Right renal pelvis (tissue), 4 donors: ENCODE data around the gene BRD9. TPM values are rescaled to one million over a fixed set of nuclear protein-coding genes. Genes with fewer than 3 reads are reported as not detected.
"Not testable (repeated sequence)": the region's sequence is repeated elsewhere in the genome, so short reads cannot be mapped to it uniquely, and the experiment has no call there.

Experiments used
- DNase-seq, 4 donors: peaks; one replicate each; pipeline ENCODE4 v3.0.0-alpha.2; 2013; ENCODE audit warnings: low read depth in 4 of 4, low spot score in 3 of 4, missing footprints in 1 of 4
- polyA plus RNA-seq, 4 donors: library from polyadenylated mRNA; unstranded; fragments of 120-200 nt; gene quantifications; one replicate each; pipeline ENCODE4 v1.2.1, GENCODE V29; 2013; ENCODE audit not compliant: insufficient read length in 4 of 4

Gene BRD9
- polyA plus RNA-seq, 4 donors = 33.0 to 38.8 (median 36.7) TPM

DNA sequence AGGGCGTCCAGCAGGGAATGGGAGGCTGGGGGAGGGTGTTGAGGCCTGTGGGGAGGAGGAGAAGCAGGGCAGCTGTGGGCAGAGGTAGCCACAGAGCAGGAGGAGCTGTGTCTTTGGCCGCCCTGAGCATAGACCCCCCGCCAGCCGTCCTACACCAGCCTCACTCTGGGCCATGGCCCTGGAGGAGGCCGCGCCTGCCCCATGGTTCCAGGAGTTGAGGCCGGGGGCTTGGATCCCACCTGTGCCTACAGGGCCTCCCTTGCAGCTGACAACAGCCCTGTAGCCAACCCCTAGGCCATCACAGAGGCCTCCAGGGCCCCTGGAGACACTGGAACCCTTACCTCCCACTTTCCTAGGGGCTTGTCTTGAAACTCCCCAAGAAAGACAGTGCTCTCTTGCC is 44.9 kb downstream of the BRD9 start:
- not testable (repeated sequence) for DNase-seq

DNA sequence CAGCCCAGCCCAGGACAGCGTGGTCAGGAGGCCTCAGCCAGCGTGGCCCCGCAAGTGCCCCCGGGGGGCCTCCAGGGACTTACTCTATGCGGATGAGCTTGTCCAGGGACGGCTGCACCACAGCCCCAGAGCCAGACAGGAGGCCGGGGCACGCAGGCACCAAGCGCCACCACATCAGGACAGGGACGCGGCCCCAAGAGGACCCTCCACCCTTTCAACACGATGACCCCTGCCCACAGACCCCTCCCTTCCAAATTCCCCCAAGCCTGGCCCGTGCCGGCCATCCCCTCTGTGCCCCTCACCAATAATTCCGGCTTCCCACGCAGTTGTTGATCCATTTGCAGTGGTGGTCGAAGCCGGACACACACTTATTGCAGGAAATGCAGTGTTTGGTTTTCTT is 45.4 kb downstream of the BRD9 start:
- DNase-seq = not testable (repeated sequence)

DNA sequence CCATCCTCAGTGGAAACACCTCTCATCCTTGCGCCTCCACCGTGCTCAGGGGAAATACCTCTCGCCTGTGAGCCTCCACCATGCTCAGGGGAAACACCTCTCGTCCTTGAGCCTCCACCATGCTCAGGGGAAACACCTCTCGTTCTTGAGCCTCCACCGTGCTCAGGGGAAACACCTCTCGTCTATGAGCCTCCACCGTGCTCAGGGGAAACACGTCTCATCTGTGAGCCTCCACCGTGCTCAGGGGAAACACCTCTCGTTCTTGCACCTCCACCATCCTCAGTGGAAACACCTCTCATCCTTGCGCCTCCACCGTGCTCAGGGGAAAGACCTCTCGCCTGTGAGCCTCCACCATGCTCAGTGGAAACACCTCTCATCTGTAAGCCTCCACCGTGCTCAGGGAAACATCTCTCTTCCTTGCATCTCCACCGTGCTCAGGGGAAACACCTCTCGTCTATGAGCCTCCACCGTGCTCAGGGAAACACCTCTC is 46.0 kb downstream of the BRD9 start:
- DNase-seq = not testable (repeated sequence)

DNA sequence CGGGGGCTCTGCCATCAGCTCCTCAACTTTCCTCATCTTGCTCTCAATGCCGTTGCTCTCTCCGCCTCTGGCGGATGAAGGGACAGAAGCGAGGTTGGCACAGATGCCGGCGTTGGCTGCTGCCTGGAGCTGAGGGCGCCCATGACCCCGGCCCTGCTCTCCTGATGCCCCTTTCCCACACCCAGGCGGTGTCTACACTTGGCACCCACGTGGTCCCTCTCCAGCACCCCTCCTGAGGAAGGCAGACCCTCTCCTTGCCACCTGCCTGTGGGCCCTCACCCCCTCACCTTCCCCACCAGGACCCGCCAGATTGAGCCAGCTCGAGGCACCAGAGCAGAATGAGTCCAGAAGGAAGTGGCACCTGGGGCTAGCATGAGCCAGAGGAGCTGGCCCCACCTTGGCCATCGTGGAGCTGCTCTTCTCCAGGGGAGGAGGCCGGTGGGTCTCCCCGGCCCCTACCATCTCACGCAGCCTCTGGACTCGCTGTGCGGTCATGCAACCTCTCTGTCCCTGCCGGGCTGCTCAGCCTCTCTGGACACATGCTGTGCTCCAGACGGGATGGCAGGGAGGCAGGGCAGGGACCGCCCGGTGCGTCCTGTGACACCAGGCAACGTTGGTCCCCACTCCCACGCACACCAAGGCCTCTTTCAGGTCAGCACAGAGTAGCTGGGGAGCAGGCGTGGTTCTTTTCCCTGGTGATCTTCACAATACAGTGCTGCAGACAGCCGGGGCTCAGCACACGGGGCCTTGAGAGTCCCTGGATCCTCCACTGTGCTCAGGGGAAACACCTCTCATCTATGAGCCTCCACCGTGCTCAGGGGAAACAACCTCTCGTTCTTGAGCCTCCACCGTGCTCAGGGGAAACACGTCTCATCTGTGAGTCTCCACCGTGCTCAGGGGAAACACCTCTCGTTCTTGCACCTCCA is 46.7 kb downstream of the BRD9 start:
- DNase-seq = not testable (repeated sequence)

DNA sequence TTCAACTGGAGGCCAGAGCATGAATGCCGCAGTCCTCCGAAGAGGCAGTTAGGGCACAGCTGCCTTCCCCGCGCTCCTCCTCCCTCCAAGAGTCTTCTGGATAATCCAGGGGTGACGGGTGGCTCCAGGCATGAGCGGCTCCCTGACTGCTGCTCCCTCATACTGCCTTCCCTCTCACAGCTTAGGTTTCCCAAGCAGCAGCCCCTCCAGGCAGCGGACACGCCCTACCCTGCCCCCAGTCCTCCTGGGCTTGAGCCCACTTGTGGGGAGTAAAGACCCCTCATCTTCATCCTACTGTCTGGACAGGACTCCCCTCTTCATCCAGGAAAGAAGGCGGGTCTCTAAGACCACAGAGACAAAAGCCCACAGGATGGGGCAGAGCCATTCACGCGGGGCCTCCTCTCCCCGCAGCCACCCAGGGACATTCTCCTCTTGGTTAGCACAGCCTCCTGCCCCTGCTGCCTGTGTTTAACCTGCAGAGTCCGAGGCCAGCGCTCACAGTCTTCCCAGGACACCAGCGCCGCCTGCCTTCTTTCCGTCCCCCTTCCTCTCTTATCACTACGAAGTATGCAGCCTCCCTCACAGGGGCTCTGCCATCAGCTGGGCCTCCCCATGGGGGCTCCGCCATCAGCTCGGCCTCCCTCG is 47.4 kb downstream of the BRD9 start:
- DNase-seq = not testable (repeated sequence)

DNA sequence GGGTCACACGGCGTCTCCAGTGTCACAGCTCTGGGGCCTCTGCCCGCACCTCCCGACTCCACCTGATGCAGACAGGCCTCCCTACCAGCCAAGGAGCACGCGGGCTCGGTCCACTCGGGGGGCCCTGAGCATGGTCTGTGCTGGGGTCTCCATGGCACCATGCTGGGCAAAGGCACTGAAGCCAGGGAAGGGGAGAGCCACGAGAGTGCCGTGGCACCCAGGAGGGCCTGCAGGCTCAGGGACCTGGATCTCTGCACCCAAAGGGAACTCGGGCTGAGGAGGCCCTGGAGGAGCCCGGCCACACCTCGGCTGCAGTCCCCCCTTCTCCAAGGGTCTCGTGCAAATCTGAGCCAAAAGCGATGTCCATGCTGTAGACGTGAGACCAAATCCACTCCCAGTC is 48.2 kb downstream of the BRD9 start:
- not testable (repeated sequence) for DNase-seq

DNA sequence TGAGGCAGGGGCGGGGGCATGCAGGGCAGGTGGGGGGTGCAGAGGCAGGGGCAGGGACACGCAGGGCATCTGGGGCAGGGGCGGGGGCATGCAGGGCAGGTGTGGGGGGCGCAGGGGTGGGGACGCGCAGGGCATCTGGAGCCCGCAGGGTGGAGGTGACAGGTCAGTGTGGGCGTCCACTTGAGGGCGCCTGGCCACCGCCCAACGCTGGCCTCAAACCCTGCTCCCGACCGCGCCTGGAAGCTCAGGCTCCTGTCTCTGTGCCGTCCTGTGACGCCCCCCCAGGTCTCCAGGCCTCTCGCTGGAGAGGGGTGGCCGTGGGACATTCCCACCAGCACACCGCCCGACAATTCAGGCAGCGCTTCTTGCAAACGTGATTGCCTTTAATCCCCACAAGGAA is 48.7 kb downstream of the BRD9 start:
- not testable (repeated sequence) for DNase-seq

DNA sequence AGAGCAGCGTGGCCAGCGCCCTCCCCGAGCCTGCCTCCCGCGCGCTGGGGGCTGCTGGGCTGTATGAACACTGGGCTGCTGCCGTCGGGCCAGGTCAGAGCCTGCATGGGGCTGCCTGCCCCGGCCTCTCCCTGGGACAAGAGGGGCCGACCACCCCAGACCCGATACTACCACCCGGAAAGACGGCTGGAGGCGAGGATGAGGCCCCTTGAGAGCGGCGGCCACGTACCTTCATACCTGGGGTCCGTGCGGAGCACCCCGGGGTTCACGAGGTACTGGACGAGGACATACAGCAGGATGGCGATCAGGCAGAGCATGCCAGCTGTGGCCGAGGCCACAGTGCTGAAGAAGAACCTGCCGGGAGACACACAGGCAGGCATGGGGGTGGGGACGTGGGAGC is 49.2 kb downstream of the BRD9 start:
- not testable (repeated sequence) for DNase-seq

DNA sequence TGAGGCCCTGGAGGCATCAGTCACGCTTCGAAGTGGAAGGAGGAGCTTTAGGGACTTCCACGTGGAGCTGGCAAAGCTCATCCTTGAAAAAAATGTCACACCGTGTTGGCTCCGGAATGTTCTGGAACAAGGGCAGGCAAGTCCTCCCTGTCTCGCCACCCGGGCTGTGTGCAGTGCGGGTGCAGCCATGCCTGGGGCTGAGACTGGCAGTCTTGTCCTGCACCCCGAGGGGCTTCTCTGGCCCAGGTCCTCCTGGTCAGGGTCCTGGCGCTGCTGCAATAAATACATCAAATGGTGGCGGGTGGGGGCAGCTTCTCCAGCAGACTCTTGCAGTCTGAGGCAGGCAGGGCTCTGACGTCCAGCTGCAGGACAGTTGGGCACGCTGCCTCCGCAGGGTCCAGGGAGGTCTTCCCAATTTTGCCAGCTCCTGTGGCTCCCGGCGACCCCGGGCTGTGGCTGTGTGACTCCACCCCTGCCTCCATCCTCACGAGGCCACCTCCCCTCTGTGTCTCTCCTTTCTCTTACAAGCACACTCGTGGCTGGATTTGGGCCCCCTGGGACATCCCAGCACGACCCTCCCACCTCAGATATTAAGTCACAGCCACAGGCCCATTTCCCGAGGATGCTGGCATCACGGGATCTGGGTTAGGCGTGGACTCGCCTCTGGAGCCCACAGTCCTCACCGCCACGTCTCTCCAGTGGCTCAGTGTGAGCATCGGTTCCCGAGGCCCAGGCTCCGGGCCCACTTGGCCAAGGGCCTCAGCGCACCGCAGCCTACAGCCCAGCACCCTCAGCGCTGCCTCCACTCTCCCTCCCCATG is 50.0 kb downstream of the BRD9 start:
- DNase-seq = not testable (repeated sequence)

DNA sequence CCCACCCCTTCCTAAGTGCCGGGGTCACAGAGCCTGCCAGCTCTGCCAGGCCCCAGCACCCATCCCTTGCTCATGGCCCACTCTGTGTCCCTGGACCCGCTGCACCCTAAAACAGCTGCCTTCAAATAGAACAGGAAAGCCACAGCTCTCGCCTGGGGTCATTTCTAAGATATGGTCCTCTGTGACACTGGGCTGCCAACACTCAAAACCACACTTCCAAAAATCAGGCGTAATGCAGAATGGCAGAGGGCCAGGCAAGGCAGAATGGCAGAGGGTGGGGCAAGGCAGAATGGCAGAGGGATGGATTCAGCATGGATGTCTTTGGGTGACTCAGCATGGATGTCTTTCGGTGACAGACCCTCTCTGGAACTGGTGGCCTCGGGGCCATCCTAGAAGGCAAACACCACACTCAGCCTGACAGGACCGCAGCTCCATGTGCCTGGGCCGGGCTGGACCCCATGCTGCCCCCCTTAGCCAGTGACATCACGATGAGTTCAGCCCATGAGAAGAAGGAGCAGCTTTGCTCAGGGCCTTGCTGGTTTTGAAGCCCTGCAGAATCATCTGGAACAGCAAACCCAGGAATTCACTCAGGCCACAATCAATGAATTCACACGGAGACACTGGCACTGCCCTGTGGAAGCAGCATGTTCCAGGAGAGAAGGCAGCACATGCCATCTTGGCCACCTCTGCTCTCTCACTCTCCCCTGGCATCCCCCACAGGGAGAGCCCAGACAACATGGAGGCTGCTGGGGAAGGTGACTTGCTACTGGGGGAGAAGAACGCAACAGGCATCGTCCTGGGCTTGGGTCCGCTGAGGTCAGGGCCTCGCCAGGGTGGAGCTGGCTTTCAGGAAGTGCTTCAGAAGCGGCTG is 50.8 kb downstream of the BRD9 start:
- DNase-seq = not testable (repeated sequence)

DNA sequence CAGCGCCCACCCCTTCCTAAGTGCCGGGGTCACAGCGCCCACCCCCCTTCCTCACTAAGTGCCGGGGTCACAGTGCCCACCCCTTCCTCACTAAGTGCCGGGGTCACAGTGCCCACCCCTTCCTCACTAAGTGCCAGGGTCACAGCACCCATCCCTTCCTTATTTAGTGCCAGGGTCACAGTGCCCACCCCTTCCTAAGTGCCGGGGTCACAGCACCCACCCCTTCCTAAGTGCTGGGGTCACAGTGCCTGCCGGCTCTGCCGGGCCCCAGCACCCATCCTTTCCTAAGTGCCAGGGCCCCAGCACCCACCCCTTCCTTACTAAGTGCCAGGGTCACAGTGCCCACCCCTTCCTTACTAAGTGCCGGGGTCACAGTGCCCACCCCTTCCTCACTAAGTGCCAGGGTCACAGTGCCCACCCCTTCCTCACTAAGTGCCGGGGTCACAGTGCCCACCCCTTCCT is 51.6 kb downstream of the BRD9 start:
- not testable (repeated sequence) for DNase-seq

DNA sequence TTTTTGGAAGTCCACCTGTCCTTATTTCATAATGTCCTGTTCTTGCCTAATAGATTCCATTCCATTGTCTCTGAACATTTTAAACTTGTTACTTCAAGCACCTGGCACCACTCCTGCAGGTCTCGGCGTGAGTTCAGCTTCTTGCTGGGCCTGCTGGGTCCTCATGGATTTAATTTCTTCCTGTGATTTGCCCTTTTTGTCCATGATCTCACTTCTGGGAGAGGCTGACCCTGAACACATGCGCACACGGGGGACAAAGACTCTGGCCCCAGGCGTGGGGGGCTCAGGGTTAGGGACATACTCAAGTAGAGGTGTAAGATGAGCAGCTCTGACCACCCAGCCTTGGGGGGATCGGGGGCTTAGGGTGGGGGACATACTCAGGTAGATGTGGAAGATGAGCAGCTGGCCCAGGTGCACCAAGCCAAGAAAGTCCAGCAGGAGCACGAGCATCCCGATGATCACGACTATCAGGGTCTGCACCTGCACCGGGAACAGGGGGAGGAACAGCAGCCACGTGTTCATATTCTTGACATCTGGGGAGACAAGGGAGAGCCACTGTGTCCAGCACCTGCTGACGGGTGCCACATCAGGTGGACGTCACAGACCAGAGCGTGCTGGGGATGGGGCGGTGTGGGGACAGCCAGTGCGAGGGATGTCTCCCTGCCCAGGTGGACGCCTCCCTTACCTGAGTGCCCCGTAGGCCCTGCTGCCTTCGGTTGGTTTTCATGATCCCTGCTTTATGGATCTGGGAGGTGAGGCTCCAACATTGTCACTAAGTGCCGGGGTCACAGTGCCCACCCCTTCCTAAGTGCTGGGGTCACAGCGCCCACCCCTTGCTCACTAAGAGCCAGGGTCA is 52.3 kb downstream of the BRD9 start:
- not testable (repeated sequence) for DNase-seq

DNA sequence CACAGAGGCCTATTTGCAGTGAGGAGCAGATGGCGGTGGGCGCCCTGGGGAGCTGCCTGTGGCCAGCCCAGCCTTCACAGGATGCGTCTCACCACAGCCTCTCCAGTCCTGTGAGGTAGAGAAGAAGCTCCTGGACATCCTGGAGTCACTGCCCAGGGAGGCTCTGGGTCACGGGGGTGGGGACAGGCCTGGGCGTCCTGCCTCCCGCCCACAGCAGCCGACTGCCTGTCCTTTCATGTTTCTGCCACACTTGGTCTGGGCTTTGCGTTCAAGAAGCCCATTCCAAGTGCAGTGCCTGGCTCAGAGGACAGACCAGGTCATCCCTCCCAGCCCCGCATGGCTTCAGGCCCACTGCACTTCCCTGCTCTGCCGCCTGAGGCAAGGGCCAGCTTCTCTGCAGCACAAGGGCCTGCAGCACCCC is 54.2 kb downstream of the BRD9 start:
- not testable (repeated sequence) for DNase-seq

DNA sequence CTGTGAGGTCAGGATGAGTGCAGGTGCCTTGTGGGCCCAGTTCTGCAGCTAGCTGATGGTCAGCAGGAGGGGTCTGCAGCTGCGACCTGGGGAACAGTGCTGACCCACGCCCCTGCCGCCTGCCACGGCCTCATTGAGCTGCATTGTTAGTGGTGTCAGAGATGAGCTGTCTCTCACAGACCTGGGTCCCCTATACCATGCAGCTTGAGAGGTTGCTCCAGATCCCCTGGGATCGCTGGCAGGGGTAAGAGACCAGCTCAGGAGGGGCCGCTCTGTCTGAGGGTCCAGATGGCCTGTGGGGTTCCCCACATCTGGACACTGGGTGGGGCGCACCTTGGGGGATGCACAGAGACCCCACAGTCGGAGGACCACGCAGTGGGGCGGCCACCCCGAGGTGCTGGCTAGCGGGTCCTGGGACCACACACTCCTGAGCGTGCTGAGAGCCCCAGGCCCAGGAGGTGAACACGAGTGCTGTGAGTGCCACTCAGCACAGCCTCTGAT is 54.9 kb downstream of the BRD9 start:
- not testable (repeated sequence) for DNase-seq

DNA sequence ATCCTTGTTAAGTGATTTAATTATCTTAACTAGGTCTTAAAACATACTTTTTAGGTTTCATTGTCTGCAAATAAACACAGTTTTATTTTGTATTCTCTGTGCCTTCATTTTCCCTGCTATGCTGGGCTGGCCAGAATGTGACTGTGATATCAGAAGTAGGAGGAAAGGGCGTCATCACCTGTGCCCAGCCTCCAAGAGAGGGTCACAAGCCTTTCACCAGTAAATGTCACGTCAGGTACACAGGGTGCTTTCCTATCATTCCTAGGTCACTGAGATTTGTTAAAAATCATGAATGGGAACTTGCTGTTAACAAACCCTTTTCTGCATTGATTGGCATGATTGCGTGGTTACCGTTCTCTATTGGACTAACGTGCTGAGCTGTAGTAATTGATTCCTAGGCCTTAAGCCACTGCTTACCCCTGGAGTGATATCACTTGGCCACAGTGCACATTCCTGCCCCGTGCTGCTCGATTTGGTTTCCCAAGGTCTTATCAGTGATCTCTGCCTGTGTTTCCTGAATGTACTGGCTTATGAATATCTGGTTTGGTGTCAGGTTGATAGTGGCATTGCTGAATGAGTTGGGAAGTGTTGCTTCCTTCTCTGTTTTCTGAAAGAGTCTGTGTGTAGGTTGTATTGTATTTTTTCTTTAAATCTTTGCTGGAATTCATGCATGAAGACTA is 56.5 kb downstream of the BRD9 start:
- not testable (repeated sequence) for DNase-seq

DNA sequence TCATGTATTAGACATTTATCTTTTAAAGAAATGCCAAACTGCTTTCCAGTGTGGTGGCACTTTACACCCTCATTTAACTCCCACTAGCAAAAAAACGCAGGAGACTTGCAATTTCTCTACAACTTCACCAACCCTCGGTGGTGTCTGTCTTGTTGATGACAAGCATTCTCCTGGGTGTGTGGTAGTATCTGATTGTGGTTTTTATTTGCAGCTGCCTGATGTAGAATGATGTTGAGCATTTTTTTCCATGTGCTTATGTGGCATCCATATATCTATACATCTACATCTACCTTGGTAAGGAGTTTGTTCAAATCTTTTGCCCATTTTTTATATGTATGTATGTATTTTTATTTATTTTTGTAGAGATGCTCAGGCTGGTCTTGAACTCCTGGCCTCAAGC is 58.6 kb downstream of the BRD9 start:
- DNase-seq = not testable (repeated sequence)

DNA sequence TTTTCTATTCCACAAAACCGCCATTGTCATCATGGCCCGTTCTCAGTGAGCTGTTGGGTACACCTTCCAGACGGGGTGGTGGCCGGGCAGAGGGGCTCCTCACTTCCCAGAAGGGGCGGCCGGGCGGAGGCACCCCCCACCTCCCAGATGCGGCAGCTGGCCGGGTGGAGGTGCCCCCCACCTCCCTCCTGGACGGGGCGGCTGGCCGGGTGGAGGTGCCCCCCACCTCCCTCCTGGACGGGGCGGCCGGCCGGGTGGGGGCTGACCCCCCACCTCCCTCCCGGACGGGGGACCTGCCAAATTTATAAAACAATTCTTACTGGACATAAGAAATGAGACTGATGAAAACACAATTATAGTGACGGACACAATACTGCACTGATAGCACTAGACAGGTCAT is 64.4 kb downstream of the BRD9 start:
- not testable (repeated sequence) for DNase-seq

DNA sequence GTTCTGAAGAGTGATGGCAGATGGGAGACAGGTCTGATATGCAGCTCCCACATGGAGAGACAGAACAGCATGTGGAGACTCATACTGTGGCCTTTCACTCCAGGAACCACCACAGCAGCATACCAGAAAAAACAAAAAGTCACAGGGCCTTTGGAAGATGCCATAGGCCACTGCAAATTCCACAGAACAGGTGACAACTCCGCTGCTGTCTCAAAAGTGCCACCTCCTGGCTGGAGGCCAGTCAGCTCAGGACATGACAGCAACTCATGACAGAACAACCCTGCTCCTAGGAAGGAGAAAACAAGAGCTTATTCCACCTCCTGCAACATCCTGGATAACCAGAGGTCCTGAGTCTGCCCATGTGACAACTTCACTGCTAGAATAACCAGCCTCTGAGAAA is 67.1 kb downstream of the BRD9 start:
- DNase-seq = not testable (repeated sequence)
